Stomach (tissue), 4 donors: ENCODE results near the gene CIT.

Source experiments
- CTCF ChIP-seq, 7 experiments: fragments of 450-650 bp in 4 of 7; fragments of 200-600 bp in 3 of 7; sonication (generic) in 3 of 7; IDR thresholded peaks; one replicate each; pipeline ENCODE4 v1.5.1; 2016 to 2019; ENCODE audit warnings: antibody characterized with exemption in 7 of 7, control low read depth in 2 of 7, mild to moderate bottlenecking in 1 of 7
- POLR2AphosphoS5 ChIP-seq, 3 donors: sonication (generic); formaldehyde crosslinking; IDR thresholded peaks; one replicate each; pipeline ENCODE4 v1.6.1; 2016; ENCODE audit warnings: antibody characterized with exemption in 3 of 3

GRCh38 chr12:119808441-119808840 is 68.7 kb downstream of the CIT start:
- TF ChIP-seq CTCF (IDR thresholded peaks at IDR 0.05) (no peak), POLR2AphosphoS5 (IDR thresholded peaks at IDR 0.05) (no peak)
